NCI-H345 treated with DMSO at 0.1 percent for 48 hours (cell line): ENCODE data around the gene AHDC1.
"Not testable (repeated sequence)": the region's sequence is repeated elsewhere in the genome, so short reads cannot be mapped to it uniquely, and the experiment has no call there.

Source experiments
- DNase-seq: peaks from one replicate; lab custom pipeline; 2025; ENCODE audit not compliant: unreplicated experiment; lab: John Stamatoyannopoulos, UW

Gene AHDC1, protein sequence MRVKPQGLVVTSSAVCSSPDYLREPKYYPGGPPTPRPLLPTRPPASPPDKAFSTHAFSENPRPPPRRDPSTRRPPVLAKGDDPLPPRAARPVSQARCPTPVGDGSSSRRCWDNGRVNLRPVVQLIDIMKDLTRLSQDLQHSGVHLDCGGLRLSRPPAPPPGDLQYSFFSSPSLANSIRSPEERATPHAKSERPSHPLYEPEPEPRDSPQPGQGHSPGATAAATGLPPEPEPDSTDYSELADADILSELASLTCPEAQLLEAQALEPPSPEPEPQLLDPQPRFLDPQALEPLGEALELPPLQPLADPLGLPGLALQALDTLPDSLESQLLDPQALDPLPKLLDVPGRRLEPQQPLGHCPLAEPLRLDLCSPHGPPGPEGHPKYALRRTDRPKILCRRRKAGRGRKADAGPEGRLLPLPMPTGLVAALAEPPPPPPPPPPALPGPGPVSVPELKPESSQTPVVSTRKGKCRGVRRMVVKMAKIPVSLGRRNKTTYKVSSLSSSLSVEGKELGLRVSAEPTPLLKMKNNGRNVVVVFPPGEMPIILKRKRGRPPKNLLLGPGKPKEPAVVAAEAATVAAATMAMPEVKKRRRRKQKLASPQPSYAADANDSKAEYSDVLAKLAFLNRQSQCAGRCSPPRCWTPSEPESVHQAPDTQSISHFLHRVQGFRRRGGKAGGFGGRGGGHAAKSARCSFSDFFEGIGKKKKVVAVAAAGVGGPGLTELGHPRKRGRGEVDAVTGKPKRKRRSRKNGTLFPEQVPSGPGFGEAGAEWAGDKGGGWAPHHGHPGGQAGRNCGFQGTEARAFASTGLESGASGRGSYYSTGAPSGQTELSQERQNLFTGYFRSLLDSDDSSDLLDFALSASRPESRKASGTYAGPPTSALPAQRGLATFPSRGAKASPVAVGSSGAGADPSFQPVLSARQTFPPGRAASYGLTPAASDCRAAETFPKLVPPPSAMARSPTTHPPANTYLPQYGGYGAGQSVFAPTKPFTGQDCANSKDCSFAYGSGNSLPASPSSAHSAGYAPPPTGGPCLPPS (N-terminal part only)

GRCh38 chr1:27603681-27604578 lies at the start of gene AHDC1:
Gene AHDC1 (minus strand): TSS chr1:27604144. CDS start chr1:27552115, 52,029 bp downstream.
- peak; percentile 77 for DNase-seq

- DNase-seq, result no peak
Observed at GRCh38 chr1:27652111-27652864, 48.3 kb upstream of the AHDC1 start.

DNA sequence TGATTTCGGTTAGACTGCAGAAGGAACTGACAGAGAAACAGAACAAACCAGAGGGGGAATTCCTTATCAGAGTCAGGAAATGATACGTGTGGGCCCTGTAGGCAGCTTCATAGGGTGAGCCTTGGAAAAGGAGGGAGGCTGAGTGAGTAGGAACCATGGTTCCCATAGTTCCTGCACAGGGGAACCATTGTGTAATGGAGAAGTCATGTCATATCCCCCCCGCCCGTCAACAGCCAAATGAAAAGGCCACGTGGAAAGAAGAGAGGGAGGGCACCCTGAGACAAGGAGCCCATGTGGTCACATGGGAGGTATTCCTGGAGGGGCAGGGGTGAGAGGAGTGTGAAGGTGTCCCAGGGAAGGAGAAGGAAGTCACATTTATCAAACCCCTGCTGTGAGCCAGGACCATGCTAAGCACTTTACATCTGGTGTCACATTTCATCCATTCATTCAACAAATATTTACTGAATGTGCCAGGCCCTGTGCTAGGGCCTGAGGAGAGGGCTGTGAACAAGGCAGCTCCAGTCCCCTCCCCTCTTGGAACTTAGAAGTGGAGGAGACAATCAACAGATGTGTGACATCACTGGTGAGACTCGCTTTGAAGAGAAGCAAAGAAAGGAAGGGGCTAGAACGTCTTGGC lies 46.7 kb upstream of the AHDC1 start:
- DNase-seq, result peak; percentile 39

DNA sequence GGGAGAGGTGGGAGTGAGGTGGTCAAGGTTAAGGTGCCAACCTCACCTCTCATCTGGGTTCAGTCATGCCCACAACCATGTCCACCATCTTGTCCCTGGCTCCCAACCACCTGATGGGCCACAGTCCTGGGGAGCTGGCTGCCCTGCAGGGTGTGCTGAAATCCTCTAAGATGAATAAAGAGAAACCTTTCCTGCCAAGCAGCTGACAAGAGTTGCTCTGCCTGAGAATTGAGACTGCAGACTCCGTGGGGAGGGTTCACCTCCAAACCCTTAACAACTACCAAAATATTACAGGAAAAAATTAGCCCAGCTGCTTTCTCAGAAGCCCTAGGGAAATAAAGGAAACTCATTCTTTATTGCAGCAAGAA lies 46.2 kb upstream of the AHDC1 start:
- DNase-seq, result no peak

GRCh38 chr1:27649306-27649635 lies 45.3 kb upstream of the AHDC1 start:
- no peak for DNase-seq

DNA sequence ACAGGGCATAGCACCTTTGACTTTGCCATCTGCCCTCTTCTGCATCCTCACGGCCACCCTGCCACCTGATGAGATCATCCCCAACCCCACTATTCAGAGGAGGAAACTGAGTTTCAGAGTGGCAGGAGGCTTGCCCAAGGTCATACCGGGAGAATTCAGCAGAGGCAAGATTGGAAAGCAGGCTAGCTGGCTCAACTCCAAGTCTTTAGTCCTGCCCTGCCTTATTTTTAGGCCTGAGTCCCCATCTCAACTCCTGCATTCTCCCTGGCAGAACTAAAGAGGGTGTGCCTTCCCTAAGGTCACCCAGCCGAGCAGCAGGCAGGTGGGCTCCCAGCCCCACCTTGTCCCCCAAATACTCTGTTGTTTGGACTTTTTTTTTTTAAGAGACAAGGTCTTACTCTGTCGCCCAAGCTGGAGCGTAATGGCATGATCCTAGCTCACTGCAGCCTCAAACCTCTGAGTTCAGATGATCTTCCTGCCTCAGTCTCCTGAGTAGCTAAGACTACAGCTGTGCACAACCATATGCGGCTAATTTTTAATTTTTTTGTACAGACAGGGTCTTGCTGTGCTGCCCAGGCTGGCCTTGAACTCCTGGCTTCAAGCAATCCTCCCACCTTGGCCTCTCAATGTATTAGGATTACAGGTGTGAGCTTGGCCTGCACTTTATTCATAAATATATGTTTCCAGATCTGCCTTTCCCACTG lies 44.8 kb upstream of the AHDC1 start:
- no peak for DNase-seq

DNA sequence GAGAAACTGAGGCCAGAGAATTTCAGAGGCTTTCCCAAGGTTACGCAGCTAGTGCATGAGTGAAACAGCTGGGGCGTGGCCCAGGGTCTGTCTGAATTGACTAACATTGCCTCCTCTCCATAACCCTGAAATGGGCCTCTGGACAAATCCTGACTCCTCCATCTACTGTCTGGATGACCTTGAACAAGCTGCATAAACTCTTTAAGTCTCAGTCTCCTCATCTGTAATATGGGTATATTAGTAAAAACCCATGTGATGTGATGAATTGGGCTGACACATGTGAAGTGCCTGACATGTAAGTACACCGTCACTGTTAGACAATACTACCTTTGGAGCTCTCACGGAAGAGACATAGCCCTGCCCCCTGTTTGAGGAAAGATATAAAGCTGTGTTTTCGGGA lies 43.4 kb upstream of the AHDC1 start:
- DNase-seq, result no peak

DNA sequence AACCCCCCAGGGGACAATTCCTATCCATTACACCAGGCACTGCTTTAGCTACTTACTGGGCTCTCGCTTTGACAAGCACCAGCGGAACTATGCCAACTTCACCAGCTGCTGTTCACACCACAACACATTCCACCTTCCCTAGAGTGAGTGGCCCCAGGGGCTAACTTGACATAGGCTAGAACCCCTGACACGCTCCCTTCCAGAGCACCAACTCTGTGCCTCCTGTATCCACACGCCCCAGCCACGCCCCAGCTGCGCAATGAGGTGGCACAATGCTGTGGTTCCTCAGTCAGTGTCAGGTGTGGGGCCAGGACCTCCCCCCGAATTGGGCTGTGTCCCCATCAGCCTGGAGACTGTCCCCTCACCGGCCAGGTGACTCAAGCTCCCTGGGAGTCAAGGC lies 42.7 kb upstream of the AHDC1 start:
- DNase-seq, result no peak

GRCh38 chr1:27645071-27645415 lies 41.1 kb upstream of the AHDC1 start:
- DNase-seq, result no peak

- no peak for DNase-seq
Observed at GRCh38 chr1:27644369-27645070, 40.6 kb upstream of the AHDC1 start.

GRCh38 chr1:27643600-27644368 lies 39.8 kb upstream of the AHDC1 start:
- DNase-seq, result no peak

- not testable (repeated sequence) for DNase-seq
Observed at GRCh38 chr1:27640514-27640913, 36.6 kb upstream of the AHDC1 start.

GRCh38 chr1:27638805-27639204 lies 34.9 kb upstream of the AHDC1 start:
- DNase-seq, result no peak

- no peak for DNase-seq
Observed at GRCh38 chr1:27638047-27638734, 34.2 kb upstream of the AHDC1 start.

GRCh38 chr1:27635396-27636142 lies 31.6 kb upstream of the AHDC1 start:
- DNase-seq, result no peak

DNA sequence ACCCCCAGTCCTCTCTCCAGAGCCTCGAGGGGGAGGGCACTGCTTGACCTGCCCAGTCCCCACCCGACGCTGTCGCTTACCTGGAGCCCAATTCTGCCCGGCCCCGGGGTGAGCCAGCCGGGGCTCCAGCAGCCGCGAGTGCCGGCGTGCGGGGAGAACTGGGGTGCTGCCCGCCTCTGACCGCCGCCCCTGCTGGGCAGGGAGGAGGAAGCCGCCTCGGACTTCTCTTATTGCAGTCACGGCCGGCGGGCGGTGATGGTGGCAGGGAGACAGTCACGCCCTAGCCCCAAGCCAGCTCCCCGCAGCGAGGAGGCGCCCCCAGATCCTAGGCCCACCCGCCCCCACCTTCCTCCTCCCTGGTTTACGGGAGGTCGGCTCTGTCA lies 31.0 kb upstream of the AHDC1 start, which contains the start of gene FGR:
FGR (minus strand) TSS at position 201 of the 383 bp plus-strand sequence. CDS start 11,269 bp downstream, outside the sequence.
- no peak for DNase-seq
